HEK293 (cell line): ENCODE measurements around the gene CIAO2B.

Source experiments
- CTCF ChIA-PET: fragments of 350-600 bp; formaldehyde crosslinking; extraction: SDS; loops from one replicate; lab custom pipeline; 2021; ENCODE audit warnings: antibody characterized with exemption; lab: Yijun Ruan, JAX
- POLR2A ChIA-PET: fragments of 300-600 bp; formaldehyde crosslinking; extraction: SDS; loops from one replicate; lab custom pipeline; 2020; ENCODE audit warnings: antibody characterized with exemption, inconsistent platforms; lab: Yijun Ruan, JAX
- H3K27ac ChIP-seq: fragments of 200-500 bp; sonication (Bioruptor generic); 2 replicates; pipeline ENCODE4 v1.5.1; 2014; ENCODE audit warnings: low read depth, low read length, control low read depth, inconsistent platforms; ENCODE audit errors: extremely low read depth
- H3K36me3 ChIP-seq, 2 experiments: fragments of 200-500 bp in 1 of 2; sonication (Bioruptor generic) in 1 of 2; 1 replicate in 1 of 2; 2 replicates in 1 of 2; pipeline ENCODE4 v1.5.1; 2014 to 2017; ENCODE audit warnings: inconsistent platforms in 2 of 2, low read length in 2 of 2; ENCODE audit not compliant: control insufficient read depth in 2 of 2, insufficient read depth in 1 of 2
- H3K4me1 ChIP-seq: fragments of 200-500 bp; sonication (Bioruptor generic); 2 replicates; pipeline ENCODE4 v1.5.1; 2014; ENCODE audit warnings: mild to moderate bottlenecking, low read length, inconsistent platforms; ENCODE audit not compliant: control insufficient read depth, insufficient read depth
- H3K4me3 ChIP-seq: 2 replicates; pipeline ENCODE4 v1.5.1; 2011; ENCODE audit warnings: low read depth, mild to moderate bottlenecking, control low read depth, low read length, moderate library complexity
- H3K9me3 ChIP-seq: fragments of 200-500 bp; sonication (Bioruptor generic); 2 replicates; pipeline ENCODE4 v1.5.1; 2014; ENCODE audit warnings: low read depth, low read length, inconsistent platforms; ENCODE audit not compliant: control insufficient read depth, insufficient read depth
- HOXD13 ChIP-seq: sonication (generic); formaldehyde crosslinking; IDR thresholded peaks from 2 replicates; pipeline ENCODE4 v1.8.0; 2022; ENCODE audit warnings: missing genetic modification reagents, borderline replicate concordance
- PRDM1 ChIP-seq: fragments of 450-650 bp; formaldehyde crosslinking; IDR thresholded peaks from 2 replicates; pipeline ENCODE4; 2016; ENCODE audit warnings: missing biosample characterization, missing genetic modification characterization
- TCF7L2 ChIP-seq: IDR thresholded peaks from 2 replicates; pipeline ENCODE4 v1.6.1; 2011; ENCODE audit warnings: low read depth, mild to moderate bottlenecking, inconsistent platforms, low read length, moderate library complexity, borderline replicate concordance
- TRIM28 ChIP-seq: IDR thresholded peaks from 2 replicates; pipeline ENCODE4 v1.6.1; 2011; ENCODE audit warnings: low read length, control low read depth, borderline replicate concordance
- ZBTB20 ChIP-seq: fragments of 450-650 bp; formaldehyde crosslinking; IDR thresholded peaks from 2 replicates; pipeline ENCODE4 v1.5.1; 2016; ENCODE audit warnings: missing biosample characterization, missing genetic modification characterization
- ZFP37 ChIP-seq: fragments of 450-650 bp; formaldehyde crosslinking; IDR thresholded peaks from 2 replicates; pipeline ENCODE4 v1.5.1; 2016; ENCODE audit warnings: missing biosample characterization, missing genetic modification characterization
- ZIC2 ChIP-seq: fragments of 450-650 bp; formaldehyde crosslinking; IDR thresholded peaks from 2 replicates; pipeline ENCODE4 v1.5.1; 2016; ENCODE audit warnings: missing biosample characterization, missing genetic modification characterization
- ZNF112 ChIP-seq: fragments of 450-650 bp; formaldehyde crosslinking; IDR thresholded peaks from 2 replicates; pipeline ENCODE4 v1.5.0; 2017; ENCODE audit warnings: missing biosample characterization, missing genetic modification characterization
- ZNF132 ChIP-seq: fragments of 450-650 bp; formaldehyde crosslinking; IDR thresholded peaks from 2 replicates; pipeline ENCODE4 v1.5.1; 2017; ENCODE audit warnings: missing biosample characterization, missing genetic modification characterization, borderline replicate concordance
- ZNF174 ChIP-seq: fragments of 450-650 bp; formaldehyde crosslinking; IDR thresholded peaks from 2 replicates; pipeline ENCODE4 v1.5.0; 2017; ENCODE audit warnings: missing biosample characterization, mild to moderate bottlenecking, missing genetic modification characterization
- ZNF175 ChIP-seq: fragments of 450-650 bp; formaldehyde crosslinking; IDR thresholded peaks from 2 replicates; pipeline ENCODE4 v1.5.1; 2016; ENCODE audit warnings: missing biosample characterization, missing genetic modification characterization
- ZNF211 ChIP-seq: fragments of 450-650 bp; formaldehyde crosslinking; IDR thresholded peaks from 2 replicates; pipeline ENCODE4 v1.5.1; 2016; ENCODE audit warnings: low read depth, missing biosample characterization, missing genetic modification characterization
- ZNF214 ChIP-seq: fragments of 450-650 bp; formaldehyde crosslinking; IDR thresholded peaks from 2 replicates; pipeline ENCODE4 v1.5.1; 2017; ENCODE audit warnings: missing biosample characterization, mild to moderate bottlenecking, missing genetic modification characterization, borderline replicate concordance
- ZNF335 ChIP-seq: fragments of 450-650 bp; formaldehyde crosslinking; conservative IDR thresholded peaks from 2 replicates; pipeline ENCODE4 v1.5.1; 2016; ENCODE audit warnings: missing biosample characterization, missing genetic modification characterization
- ZNF37A ChIP-seq: fragments of 450-650 bp; IDR thresholded peaks from 2 replicates; pipeline ENCODE4 v1.5.1; 2018; ENCODE audit warnings: missing biosample characterization, missing genetic modification characterization
- ZNF48 ChIP-seq: fragments of 450-650 bp; formaldehyde crosslinking; IDR thresholded peaks from 2 replicates; pipeline ENCODE4 v1.5.1; 2016; ENCODE audit warnings: missing biosample characterization, missing genetic modification characterization
- ZNF561 ChIP-seq: fragments of 450-650 bp; IDR thresholded peaks from 2 replicates; pipeline ENCODE4 v1.5.1; 2018; ENCODE audit warnings: missing biosample characterization, missing genetic modification characterization, borderline replicate concordance
- ZNF610 ChIP-seq: fragments of 450-650 bp; formaldehyde crosslinking; IDR thresholded peaks from 2 replicates; pipeline ENCODE4 v1.5.1; 2016; ENCODE audit warnings: missing biosample characterization, missing genetic modification characterization, borderline replicate concordance
- ZNF837 ChIP-seq: fragments of 450-650 bp; formaldehyde crosslinking; IDR thresholded peaks from 2 replicates; pipeline ENCODE4 v1.5.1; 2016; ENCODE audit warnings: missing biosample characterization, missing genetic modification characterization
- ZSCAN16 ChIP-seq: fragments of 450-650 bp; formaldehyde crosslinking; IDR thresholded peaks from 2 replicates; pipeline ENCODE4 v1.5.1; 2016; ENCODE audit warnings: missing biosample characterization, missing genetic modification characterization
- TF ChIP-seq, protein P1 (sequence below): fragments of 450-650 bp; formaldehyde crosslinking; IDR thresholded peaks from 2 replicates; pipeline ENCODE4 v1.5.1; 2016; ENCODE audit warnings: missing biosample characterization, missing genetic modification characterization
- TF ChIP-seq, protein P2 (sequence below): fragments of 450-650 bp; formaldehyde crosslinking; IDR thresholded peaks from 2 replicates; pipeline ENCODE4 v1.5.1; 2016; ENCODE audit warnings: missing biosample characterization, missing genetic modification characterization
- TF ChIP-seq, protein P3 (sequence below): fragments of 450-650 bp; formaldehyde crosslinking; IDR thresholded peaks from 2 replicates; pipeline ENCODE4 v1.5.1; 2016; ENCODE audit warnings: missing biosample characterization, missing genetic modification characterization
- TF ChIP-seq, protein P4 (sequence below): fragments of 450-650 bp; formaldehyde crosslinking; IDR thresholded peaks from 2 replicates; pipeline ENCODE4 v1.5.1; 2017; ENCODE audit warnings: missing biosample characterization, missing genetic modification characterization
- TF ChIP-seq, protein P5 (sequence below): fragments of 450-650 bp; formaldehyde crosslinking; IDR thresholded peaks from 2 replicates; pipeline ENCODE4 v1.5.1; 2016; ENCODE audit warnings: missing biosample characterization, missing genetic modification characterization
- TF ChIP-seq, protein P6 (sequence below): fragments of 450-650 bp; formaldehyde crosslinking; IDR thresholded peaks from 2 replicates; pipeline ENCODE4 v1.5.1; 2016; ENCODE audit warnings: missing biosample characterization, missing genetic modification characterization

CIAO2B gene

DNA sequence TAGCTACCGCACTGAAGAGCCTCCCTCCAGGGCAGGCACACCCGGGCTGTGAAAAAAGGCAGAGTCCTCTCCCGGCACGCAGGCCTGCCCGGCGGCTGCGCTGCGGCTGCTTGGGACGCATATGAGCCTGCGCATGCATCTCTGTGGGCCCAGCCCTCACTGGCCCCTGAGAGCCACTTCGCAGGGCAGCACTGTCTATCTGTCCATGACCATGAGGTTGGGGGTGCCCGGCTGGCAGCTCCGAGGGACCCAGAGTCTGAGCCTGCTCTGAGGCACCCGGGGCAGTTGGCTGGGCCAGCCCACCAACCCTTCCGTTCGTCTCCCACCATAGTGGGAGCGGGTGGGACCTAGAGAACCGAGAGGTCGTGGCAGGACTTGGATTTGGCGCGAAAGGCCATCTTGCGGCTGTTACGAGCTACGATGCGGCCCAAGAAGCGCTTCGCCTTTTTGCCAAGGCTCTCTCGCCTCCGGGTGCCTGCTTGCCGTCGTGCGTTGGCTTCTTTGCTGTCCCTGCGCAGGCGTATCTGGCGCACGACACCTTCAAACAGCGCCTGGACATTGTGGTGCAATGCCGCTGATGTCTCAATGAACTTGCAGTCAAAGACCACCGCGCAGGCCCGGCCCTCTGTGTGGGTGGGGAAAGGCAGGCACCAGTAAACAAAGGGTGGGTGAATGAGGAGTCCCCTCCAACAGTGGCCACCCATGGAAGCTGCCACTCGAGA, 12.3 kb downstream of the CIAO2B start:
- TF ChIP-seq, protein P1, sequence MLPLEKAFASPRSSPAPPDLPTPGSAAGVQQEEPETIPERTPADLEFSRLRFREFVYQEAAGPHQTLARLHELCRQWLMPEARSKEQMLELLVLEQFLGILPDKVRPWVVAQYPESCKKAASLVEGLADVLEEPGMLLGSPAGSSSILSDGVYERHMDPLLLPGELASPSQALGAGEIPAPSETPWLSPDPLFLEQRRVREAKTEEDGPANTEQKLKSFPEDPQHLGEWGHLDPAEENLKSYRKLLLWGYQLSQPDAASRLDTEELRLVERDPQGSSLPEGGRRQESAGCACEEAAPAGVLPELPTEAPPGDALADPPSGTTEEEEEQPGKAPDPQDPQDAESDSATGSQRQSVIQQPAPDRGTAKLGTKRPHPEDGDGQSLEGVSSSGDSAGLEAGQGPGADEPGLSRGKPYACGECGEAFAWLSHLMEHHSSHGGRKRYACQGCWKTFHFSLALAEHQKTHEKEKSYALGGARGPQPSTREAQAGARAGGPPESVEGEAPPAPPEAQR (tag by site-specific recombination): no peak
- TF ChIP-seq ZSCAN16 (tag by site-specific recombination) (no peak), HOXD13 (CRISPR knock-in tag) (no peak), TRIM28 (no peak), ZNF37A (tag by site-specific recombination) (no peak), ZNF837 (tag by site-specific recombination) (no peak), ZNF132 (no peak), ZNF48 (no peak), ZNF214 (tag by site-specific recombination) (no peak), ZNF335 (no peak), ZIC2 (no peak), ZNF174 (tag by site-specific recombination) (no peak), PRDM1 (no peak), TCF7L2 (no peak), ZNF175 (tag by site-specific recombination) (no peak), ZBTB20 (tag by site-specific recombination) (no peak)
- TF ChIP-seq, protein P2, sequence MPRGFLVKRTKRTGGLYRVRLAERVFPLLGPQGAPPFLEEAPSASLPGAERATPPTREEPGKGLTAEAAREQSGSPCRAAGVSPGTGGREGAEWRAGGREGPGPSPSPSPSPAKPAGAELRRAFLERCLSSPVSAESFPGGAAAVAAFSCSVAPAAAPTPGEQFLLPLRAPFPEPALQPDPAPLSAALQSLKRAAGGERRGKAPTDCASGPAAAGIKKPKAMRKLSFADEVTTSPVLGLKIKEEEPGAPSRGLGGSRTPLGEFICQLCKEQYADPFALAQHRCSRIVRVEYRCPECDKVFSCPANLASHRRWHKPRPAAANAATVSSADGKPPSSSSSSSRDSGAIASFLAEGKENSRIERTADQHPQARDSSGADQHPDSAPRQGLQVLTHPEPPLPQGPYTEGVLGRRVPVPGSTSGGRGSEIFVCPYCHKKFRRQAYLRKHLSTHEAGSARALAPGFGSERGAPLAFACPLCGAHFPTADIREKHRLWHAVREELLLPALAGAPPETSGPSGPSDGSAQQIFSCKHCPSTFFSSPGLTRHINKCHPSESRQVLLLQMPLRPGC (tag by site-specific recombination): no peak
- TF ChIP-seq, protein P3, sequence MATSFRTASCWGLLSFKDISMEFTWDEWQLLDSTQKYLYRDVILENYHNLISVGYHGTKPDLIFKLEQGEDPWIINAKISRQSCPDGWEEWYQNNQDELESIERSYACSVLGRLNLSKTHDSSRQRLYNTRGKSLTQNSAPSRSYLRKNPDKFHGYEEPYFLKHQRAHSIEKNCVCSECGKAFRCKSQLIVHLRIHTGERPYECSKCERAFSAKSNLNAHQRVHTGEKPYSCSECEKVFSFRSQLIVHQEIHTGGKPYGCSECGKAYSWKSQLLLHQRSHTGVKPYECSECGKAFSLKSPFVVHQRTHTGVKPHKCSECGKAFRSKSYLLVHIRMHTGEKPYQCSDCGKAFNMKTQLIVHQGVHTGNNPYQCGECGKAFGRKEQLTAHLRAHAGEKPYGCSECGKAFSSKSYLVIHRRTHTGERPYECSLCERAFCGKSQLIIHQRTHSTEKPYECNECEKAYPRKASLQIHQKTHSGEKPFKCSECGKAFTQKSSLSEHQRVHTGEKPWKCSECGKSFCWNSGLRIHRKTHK (tag by site-specific recombination): no peak
- POLR2A ChIA-PET: interaction anchor here (1.2 kb wide), 1 partner anchor 9 kb away, joined by 3 read pairs; no protein-coding TSS in a partner anchor
- Histone ChIP-seq H3K4me3 (no peak overlapping the region), H3K9me3 (no peaks in the 10 kb centered on the region), H3K4me1 (no peaks in the 10 kb centered on the region), H3K27ac (no peak overlapping the region), H3K36me3 (no peaks in the 10 kb centered on the region)
- CTCF ChIA-PET: interaction anchor here (15.1 kb wide), 1 partner anchor 23 kb away, joined by 268 read pairs; no protein-coding TSS in a partner anchor

DNA sequence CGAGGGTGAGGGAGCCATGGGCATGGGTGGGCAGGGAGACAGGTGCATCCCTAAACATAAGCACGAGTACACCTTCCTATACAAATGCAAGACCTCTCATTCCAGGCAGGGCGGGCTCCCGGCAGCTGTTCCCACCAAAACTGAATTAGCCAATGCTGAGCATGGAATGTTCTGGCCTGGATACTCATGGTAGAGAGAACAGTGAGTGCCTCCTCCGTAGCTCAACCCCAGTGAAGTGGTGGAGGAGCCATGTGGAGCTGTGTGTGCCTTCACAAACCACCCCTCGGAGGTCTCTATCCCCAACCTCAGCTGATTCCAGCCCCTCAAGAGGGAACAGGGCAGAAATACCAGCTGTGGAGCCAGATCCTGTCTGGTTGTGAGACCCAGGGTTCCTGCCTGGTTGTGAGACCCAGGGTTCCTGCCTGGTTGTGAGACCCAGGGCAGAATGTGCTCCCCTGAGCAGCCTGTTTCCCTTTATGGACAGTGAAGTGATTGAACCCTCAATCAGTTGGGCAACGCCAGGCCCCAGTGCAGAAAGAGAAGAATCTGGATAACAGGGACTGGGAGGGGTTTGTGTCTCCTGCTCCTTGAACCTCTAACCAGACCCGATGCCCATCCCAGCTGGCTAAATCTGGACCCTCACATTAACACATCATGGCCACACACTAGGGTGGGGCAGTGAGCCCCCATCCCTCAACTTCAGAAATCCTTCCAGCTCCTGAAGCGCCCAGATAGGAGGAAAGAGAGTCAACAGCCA, 13.1 kb downstream of the CIAO2B start:
- Histone ChIP-seq H3K9me3 (no peaks in the 10 kb centered on the region), H3K4me3 (no peak overlapping the region), H3K27ac (no peak overlapping the region), H3K36me3 (no peaks in the 10 kb centered on the region), H3K4me1 (no peaks in the 10 kb centered on the region)
- TF ChIP-seq, protein P4, sequence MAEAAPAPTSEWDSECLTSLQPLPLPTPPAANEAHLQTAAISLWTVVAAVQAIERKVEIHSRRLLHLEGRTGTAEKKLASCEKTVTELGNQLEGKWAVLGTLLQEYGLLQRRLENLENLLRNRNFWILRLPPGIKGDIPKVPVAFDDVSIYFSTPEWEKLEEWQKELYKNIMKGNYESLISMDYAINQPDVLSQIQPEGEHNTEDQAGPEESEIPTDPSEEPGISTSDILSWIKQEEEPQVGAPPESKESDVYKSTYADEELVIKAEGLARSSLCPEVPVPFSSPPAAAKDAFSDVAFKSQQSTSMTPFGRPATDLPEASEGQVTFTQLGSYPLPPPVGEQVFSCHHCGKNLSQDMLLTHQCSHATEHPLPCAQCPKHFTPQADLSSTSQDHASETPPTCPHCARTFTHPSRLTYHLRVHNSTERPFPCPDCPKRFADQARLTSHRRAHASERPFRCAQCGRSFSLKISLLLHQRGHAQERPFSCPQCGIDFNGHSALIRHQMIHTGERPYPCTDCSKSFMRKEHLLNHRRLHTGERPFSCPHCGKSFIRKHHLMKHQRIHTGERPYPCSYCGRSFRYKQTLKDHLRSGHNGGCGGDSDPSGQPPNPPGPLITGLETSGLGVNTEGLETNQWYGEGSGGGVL (tag by site-specific recombination): no peak
- TF ChIP-seq, protein P5, sequence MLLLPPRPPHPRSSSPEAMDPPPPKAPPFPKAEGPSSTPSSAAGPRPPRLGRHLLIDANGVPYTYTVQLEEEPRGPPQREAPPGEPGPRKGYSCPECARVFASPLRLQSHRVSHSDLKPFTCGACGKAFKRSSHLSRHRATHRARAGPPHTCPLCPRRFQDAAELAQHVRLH (tag by site-specific recombination): no peak
- TF ChIP-seq ZFP37 (tag by site-specific recombination) (no peak), ZNF561 (tag by site-specific recombination) (no peak), ZNF610 (no peak), HOXD13 (CRISPR knock-in tag) (no peak), ZNF211 (tag by site-specific recombination) (no peak), ZNF112 (tag by site-specific recombination) (no peak)
- TF ChIP-seq, protein P6, sequence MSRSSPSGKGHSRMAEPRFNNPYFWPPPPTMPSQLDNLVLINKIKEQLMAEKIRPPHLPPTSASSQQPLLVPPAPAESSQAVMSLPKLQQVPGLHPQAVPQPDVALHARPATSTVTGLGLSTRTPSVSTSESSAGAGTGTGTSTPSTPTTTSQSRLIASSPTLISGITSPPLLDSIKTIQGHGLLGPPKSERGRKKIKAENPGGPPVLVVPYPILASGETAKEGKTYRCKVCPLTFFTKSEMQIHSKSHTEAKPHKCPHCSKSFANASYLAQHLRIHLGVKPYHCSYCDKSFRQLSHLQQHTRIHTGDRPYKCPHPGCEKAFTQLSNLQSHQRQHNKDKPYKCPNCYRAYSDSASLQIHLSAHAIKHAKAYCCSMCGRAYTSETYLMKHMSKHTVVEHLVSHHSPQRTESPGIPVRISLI (tag by site-specific recombination): no peak
- ChIA-PET POLR2A (interaction anchor here (1.5 kb wide), 1 partner anchor 7 kb away, joined by 5 read pairs; no protein-coding TSS in a partner anchor), CTCF (interaction anchor here (15.1 kb wide), 1 partner anchor 22 kb away, joined by 268 read pairs; no protein-coding TSS in a partner anchor)
